GM18511 (cell line): ENCODE measurements around the gene DMRT3.

Experiments used
- ATAC-seq: cut with Tn5 transposase; IDR thresholded peaks from one replicate; pipeline ENCODE4 v1.9.1; 2021; ENCODE audit warnings: mild to moderate bottlenecking, moderate library complexity; ENCODE audit not compliant: unreplicated experiment

The DMRT3 gene, protein sequence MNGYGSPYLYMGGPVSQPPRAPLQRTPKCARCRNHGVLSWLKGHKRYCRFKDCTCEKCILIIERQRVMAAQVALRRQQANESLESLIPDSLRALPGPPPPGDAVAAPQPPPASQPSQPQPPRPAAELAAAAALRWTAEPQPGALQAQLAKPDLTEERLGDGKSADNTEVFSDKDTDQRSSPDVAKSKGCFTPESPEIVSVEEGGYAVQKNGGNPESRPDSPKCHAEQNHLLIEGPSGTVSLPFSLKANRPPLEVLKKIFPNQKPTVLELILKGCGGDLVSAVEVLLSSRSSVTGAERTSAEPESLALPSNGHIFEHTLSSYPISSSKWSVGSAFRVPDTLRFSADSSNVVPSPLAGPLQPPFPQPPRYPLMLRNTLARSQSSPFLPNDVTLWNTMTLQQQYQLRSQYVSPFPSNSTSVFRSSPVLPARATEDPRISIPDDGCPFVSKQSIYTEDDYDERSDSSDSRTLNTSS

DNA sequence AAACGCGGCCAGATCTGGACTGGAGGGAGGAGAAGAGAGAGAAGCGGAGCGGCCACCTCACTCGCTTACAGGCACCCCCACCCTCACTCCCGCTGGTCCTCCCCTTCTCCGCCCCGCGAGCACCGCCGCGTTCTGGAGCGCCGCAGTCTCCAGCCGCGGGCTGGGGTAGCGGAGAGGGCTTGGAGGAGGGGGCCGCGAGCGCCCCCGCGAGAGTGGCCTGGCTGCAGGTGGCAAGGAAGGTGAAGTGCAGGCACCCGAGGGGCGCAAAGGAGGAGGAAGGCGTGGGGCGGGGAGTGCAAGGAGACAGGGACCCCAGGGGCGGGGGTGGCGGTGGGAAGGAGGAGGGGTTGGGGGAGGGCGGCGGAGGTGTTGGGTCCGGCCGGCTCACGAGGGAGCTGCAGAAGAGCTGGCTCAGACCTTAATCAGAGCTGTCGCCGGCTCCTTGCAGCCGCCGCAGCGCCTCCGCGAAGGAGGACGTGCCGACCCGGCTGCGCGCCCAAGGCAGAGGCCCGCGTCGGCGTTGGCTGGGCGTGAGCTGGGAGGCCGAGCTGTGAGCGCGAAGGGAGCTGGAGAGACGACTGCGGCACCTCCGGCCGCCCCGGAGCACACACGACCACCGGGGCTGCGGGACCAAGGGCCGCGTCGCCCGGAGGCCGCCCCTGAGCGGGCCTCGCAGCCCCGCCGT, at the start of gene DMRT3:
TSS of gene DMRT3 (plus strand) at position 398 of the 685 bp plus-strand sequence. CDS start 347 bp downstream, outside the sequence.
- no peak for ATAC-seq

DNA sequence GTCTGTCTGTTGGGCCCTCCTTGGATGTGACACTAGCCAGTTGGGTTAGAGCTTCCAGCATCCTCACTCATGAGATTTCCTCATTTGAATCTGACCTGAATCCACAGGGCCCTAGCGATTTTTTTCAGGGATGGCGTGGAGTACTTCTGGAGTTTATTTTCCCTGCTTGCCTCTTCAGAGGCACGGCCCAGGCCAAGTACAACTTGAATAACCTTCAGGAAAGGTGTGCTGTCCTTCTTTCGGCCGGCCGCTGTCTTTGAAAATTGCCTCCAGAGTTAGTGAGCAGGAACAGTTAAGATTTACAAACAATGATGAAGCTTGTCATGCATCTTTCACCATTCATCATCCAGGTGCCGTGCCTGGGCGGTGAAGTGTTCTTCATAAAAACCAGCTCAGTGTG, 49.5 kb upstream of the DMRT3 start:
- ATAC-seq, result no peak

DNA sequence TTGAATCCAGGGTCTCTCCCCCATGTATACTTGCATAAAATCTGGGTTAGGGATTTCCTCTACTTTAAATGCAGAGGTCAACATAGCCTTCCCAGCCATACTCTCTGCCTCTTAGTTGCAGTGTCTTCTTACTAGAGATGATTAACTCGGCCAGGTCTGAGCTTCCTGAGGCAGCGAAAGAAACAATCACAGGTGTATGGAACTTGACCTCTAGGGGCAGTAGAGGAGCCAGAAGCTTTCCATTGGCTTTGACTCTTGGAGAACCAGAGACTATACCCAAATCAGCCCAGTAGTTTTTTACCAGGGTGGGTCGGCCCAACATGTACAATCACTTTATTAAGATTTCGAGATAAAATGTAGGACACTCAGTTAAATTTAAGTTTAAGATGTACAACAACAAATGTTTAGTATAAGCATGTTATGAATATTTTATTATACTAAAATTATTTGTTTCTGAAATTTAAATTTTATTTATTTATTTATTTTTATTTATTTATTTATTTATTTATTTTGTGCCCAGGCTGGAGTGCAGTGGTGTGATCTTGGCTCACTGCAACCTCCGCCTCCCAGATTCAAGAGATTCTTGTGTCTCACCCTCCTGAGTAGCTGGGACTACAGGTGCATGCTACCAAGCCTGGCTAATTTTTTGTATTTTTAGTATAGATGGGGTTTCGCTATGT, 48.0 kb upstream of the DMRT3 start:
- peak; percentile 80 for ATAC-seq

DNA sequence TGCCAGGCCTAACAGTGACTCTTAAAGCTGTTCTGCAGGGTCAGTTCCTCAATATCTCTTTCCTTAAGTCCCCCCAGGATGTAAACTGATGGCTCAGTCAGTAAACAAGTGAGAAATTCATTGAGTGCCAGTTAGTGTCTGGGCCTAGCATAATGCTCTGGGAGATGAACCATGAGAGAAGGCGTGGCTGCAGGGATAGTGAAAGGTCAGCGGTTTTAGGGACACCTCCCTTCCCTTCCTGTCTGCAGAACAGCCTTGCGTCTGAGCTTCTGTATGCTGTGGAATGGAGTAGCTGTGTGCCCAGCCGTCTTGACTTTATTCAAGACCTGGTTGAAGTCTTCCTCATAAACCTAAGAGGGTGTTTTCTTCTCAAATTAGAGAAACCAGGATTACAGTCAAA, 46.7 kb upstream of the DMRT3 start:
- ATAC-seq, result no peak

DNA sequence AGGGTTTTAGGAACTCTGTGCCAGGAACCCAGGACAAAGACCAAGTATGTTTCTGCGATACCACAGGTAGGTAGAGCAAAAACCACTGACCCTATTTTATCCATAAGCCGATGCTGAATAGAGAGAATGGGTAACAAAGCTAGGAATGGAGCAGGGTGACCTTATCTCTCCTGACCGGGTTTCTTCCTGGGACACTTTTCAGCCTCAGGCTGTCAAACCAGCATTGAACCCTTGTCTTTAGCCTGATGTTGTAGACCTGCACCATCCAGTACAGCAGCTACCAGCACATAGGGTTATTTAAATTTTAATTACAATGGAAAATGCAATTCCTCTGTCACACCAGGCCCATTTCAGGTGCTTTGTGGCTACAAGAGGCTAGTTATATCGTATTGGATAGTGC, 43.1 kb upstream of the DMRT3 start:
- ATAC-seq, result no peak

DNA sequence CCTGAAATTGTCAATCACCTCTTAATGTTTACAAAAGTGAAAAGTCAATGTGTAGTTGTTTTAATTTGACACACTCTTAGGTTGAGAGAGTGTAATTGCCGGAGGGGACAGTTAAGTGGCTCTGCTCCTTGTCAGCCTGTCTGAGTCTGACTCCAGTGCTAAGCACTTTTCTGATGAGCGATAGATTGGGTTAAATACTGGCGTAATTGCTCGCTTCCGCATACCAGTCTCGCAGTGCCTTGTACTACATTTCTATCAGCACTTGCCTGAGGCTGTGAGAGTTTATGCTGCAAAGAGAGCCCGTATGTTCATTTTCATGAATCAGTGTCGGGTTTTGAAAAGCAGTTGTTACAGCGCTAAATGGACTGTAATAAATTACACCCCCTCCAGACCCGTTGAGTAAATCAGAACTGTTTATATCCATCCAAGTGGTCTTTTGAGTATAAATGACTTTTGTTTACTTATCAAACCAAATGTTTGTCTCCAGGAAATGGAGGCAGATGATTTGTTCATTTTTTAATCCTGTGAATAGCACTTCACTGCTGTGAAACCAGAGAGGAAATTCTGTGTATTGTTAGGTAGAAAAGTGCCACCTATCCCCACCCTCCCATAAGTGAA, 41.0 kb upstream of the DMRT3 start:
- ATAC-seq, result no peak

DNA sequence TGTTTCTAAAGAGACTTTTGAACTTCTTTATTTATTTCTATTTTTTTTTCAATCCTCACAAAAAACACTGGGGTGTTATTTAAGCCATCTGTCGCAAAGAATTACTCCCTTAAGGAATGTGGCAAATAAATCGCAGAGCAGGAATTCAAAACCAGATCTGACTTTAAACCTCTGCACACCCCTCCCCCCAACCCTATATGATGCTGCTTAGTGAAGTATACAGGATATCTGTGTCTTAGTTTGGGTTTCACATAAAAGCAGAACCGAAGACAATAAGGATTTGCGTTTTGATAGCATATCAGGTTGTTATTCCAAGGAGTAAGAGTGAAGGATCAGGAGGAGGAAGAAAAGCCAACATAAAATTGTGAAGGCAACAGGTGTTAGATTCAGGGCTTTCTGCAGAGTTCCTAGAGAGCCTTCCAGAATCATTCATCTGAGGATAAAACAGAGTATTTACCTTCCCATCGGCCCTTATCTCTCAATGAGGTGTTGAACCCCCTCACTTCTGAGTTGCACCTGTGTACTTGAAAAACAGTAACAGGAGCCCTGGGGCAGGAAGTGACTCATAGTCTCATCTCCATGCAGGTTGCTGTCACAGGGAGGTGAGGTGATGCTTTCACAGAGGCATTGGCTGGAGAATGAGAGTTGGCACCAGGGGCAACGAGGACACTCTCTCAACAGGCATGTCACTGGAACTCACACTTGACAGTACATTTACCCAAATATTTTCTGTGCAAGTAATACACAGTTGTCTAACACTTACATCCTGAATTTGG, 33.5 kb upstream of the DMRT3 start:
- ATAC-seq, result no peak

DNA sequence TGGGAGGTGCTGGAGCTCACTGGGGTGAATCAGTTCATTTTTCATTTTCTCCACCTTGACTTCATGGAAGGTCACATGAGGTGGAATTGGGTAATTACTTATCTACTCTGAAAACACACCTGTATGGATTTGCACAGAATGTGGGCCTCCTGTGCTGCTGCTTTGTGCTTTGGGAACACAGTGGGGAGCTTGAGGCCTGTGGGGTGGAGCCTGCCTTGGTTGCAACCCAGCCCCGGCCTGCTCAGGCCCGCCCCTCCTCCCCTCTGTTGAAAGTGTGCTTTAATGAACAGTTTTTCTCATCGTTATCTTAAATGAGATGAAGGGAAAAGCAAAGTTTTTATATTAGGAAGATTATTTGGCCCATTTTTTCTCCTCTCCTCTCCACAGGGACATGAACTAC, 28.5 kb upstream of the DMRT3 start:
- ATAC-seq, result no peak

DNA sequence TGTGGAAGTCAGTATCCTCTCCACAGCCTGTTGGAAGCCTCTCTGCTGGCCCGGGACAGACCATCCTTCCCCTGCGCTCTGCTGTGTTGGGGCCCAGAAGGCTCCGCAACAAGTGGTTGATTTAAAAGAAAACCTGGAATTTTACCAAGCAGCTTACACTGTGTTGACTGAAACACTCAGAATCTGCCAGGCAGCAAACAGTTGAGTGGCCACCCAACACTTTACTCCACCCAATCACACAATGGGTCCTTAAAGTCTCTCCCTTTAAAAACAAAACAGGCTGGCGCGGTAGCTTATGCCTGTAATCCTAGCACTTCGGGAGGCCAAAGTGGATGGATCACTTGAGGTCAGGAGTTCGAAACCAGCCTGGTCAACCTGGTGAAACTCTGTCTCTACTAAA, 28.0 kb upstream of the DMRT3 start:
- no peak for ATAC-seq

DNA sequence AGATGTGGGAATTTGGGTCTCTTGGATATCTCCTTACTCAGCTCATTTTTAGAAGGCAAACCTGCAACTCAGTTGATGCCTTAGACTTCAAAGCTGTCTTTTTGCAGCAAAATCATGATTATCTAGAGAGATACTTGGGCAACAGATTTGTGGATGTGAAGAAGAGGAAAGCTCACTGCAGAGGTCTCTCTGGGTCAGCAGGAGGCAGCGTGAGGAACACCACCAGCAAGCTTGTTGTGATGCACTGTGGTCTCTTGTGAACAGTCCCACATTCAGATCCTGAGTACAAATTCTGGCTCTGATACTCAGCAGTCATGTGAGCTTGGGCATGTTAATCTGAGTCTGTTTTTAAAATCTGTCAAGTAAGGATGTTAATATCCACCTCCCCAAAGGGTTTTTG, 26.3 kb upstream of the DMRT3 start:
- ATAC-seq, result no peak

DNA sequence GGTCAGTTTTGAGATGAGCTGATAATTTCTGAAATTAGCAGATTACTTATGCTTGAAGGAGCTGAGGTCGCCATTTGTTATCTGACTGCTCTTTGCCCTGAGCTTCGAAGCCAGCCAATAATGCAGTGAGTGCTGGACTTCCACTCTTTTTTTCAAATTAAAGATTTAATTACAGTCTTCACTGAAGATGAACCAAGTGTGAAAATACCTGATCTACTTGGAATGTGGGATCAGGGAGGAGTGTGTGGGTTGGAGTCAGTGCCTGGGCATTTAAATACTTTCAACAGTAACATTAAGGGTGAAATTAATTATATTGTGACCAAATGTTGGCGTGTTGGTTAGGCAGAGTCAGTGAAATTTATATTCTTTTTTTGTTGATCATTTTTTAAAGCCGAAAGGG, 23.9 kb upstream of the DMRT3 start:
- ATAC-seq, result no peak

DNA sequence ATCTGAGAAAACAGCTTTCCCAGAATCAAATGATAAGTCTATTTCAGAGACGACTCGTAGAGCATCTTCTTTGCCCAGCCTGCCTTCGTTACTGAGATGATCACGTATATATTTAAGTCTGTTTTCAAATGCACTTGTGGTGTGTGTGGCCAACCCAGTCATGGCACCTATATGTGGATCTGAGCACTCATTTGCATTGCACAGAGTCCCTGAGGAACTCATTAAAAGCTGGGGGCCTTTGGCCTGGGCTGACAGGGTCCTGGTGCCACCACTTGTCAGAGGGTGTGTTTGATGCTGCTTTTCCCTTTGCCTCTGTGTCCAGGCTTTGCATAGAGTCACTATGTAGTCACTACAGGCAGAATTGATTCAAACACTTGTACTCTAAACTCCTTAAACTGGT, 17.4 kb upstream of the DMRT3 start:
- no peak for ATAC-seq

DNA sequence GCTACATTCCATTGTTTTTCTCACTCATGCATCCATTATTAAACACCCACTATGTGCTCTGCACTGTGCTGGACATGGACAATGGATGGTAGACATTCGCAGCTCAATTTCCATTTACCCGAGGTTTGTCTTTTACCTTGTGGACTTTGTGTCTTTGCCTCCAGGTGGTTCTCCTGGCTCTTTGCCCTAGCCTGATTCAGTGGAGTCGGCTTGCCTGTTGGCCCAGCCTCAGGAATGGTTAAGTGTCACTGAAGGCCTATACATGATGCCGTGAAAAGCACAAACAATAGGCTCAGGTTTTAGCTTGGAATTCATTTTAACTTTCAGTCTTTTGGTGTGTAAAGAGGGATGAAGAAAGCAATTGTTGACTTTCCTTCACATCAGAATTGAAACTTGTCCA, 16.5 kb upstream of the DMRT3 start:
- ATAC-seq, result no peak

DNA sequence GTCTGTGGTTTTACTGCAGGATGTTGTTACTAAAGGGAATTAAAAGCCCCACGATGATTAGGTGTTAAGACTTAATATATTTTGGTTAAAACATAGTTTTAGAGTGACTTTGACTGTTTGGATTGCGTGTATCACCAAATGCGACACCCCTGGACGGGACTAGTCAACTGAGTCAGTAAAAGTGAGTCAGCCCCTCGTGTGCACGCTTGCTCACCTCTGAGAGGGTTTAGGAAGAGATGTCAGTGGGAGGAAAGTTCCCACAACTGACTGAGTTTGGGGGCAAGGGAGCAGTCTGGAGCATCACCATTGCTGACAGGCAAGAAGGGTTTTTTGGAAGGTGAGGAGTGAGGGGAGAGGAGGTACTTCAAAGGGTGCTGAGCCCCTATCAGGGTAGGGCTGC, 14.4 kb upstream of the DMRT3 start:
- ATAC-seq, result no peak

DNA sequence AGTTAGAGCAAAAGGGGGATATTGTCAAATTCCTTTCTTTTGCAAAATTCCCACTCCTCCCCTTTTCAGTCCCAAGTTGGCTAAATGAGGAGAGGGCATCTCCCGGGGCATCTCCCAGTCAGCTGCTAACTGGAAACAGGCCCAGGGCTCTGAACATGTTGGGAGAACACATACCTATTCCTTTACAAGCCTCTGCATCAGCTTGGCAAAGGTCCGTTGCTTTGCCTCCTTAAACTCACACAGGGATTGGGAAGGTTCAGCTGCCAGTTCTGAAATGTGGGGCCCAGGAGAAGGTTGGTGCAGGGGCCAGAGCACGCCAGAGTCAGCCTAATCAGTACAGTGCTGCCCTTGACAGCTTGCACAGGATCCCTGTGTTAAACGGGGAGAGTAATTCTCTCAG, 11.0 kb upstream of the DMRT3 start:
- ATAC-seq, result no peak

DNA sequence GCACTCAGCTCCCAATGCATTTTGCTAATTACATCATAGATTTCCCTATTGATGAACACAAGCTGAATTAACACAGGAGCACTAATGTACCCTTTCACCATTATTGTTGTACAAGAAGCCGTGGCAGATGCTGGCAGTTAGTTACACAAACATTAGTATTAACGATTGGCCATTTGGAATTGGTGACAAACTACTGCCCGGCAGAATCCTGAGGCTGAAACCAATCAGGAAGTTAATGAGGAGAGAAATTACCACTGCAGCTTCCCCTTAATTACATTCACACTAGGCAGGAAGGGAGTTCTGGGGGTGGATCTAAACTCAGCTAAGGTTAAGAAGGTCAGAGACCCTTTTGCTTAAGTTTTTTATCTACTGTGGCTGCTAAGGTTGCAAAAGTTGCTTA, 9.6 kb upstream of the DMRT3 start:
- ATAC-seq, result no peak

DNA sequence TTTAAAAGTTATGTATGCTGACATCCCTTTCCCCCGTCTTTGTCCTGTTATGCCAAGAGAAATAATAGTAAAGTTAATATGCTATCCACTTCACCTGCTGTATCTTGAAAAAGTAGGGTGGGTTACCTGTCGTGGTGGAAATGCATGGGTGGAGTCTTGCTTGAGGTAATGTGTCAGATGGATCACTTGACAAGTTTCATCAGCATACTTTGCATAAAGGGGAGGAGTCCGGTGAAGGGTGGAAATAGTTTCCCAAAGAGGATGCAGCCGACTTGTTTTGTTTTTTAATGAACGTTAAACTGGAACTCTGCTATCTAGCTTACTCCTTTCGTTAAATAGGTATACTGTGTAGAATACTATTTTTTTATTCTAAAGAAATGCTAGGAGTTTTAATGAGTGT, 9.0 kb upstream of the DMRT3 start:
- ATAC-seq, result no peak

DNA sequence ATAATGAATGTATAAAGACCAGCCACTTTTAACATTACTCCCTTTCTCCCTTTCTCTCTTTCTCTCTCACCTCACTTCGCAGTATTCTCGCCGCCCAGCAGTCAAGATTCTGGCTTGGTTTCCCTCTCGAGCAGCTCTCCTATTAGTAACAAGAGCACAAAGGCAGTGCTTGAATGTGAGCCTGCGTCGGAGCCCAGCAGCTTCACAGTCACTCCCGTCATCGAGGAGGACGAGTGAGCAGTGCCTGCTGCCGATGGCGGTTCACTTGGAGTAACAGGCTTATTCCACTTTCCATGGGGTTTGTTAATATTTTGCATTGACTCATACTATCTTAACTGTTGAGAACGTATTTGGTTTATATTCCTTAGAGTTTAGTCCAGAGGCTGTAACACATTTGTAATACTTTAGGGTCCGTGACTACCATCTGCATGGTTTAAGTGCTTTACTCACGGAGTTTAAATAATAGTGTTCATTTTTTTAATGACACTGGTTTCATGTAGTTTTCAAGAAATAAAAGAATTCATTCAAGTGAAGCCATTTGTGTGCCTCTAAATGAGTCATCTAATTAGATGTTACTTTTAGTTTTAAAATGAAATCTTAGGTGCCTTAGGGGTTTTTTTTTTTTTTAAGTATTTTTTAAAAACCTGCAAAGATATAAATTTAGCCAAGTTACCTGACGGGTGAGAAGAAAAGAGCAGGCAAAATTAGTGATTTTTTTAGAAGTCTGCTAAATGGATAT, 8.4 kb upstream of the DMRT3 start:
- ATAC-seq, result no peak

DNA sequence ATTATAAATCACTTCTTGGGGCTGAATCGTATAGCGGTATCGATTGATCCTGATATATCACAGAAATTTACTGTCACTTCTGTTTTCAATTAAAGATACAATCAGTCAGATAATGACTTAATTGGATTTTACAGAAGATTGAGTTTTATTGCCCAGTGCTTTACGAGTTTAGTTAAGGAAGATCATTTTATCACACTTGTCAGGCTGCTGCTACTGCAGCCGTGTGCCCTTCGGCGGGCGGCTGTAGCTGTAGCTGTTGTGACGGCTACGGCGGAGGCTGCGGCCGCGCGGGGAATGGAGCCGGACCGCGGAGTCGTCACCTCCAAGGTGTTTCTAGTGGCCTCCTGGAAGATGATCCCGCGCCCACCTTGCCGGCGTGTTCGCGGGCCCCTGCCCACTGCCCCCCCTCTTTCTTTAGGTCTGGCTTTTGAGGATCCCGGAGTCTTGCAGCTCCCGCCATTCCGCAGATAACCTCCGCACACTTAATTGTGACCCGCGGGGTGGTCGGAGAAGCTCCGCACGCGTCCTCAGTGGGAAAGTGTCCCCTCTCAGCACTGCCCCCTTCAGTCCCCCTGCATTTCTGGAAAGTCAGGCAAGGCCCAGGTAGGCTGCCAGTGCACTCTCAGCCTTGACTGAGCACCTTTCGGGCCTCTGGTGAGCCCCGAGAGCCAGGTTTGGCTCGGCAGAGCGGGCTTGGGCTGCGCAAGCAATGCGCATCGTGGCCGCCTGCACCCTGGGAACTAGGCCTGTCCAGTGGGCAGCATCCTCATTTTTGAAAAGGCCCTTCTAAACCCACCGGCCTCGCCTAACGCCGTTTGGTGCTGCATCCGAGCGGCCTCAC, 6.9 kb upstream of the DMRT3 start:
- no peak for ATAC-seq
